ENCODE measurements around the gene RPS6KA3. TPM values are rescaled to one million over a fixed set of nuclear protein-coding genes. Genes with fewer than 3 reads are reported as not detected.

RPS6KA3 gene
- polyA plus RNA-seq, 1 of the 3 experiments (the other 2 are of a cell fraction) = 14.3 TPM

GRCh38 chrX:20227116-20227515, 39.6 kb downstream of the RPS6KA3 start:
- Histone ChIP-seq H4K20me1 (ENCODE audit: insufficient read depth) (no peaks in the 10 kb centered on the region), H3K36me3 (replicated peaks in 1 of 2; ENCODE audit: control insufficient read depth in 1 of 2, insufficient read depth in 2 of 2, low read length in 1 of 2) (peaks cover 6 to 13% of the 10 kb centered on the region in 2 experiments), H3K4me2 (no peak overlapping the region), H3K27ac (ENCODE audit: low read depth in 2 of 2, low read length in 1 of 2) (no peak overlapping the region), H3K9ac (no peak overlapping the region), H2AFZ (ENCODE audit: low read depth) (no peak overlapping the region), H3F3A (replicated peaks; ENCODE audit: insufficient read depth) (peaks cover 9% of the 10 kb centered on the region), H3K9me2 (no peaks in the 10 kb centered on the region), H3K4me3 (ENCODE audit: low read depth in 2 of 2, low read length in 1 of 2) (no peak overlapping the region), H3K79me2 (ENCODE audit: insufficient read depth) (peaks cover 11% of the 10 kb centered on the region; the same call in 1 of the 2 replicates), H3K27me3 (ENCODE audit: insufficient read depth) (no peaks in the 10 kb centered on the region), H3K9me3 (no peaks in the 10 kb centered on the region), H3K4me1 (ENCODE audit: control insufficient read depth in 1 of 2, insufficient read depth in 2 of 2, low read depth in 1 of 2, low read length in 1 of 2) (no peaks in the 10 kb centered on the region)
- POLR2A ChIA-PET = no interaction called here
- no peak for DNase-seq
- WGBS (ENCODE audit: low lambda C conversion rate) = 48% methylated on average over 2 of the region's 2 CpGs
- CTCF ChIA-PET = no interaction called here
- TF ChIP-seq GATA2 (CRISPR knock-in tag; IDR thresholded peaks at IDR 0.05) = no peak
- TF ChIP-seq MAX (IDR thresholded peaks at IDR 0.05; ENCODE audit: low read depth) = no peak
- TF ChIP-seq TEAD4 (IDR thresholded peaks at IDR 0.05; ENCODE audit: borderline replicate concordance, insufficient read depth) = no peak
- no peak for TF ChIP-seq EP300 (IDR thresholded peaks at IDR 0.05; ENCODE audit: borderline replicate concordance in 1 of 2, low read depth in 1 of 2, low read length in 1 of 2)
- no peak for TF ChIP-seq TCF12 (IDR thresholded peaks at IDR 0.05)
- TF ChIP-seq CTCF (IDR thresholded peaks at IDR 0.05) = no peak
- no peak for TF ChIP-seq RAD21 (IDR thresholded peaks at IDR 0.05; ENCODE audit: low read length)
- no peak for TF ChIP-seq USF1 (IDR thresholded peaks at IDR 0.05; ENCODE audit: borderline replicate concordance, low read depth)
- TF ChIP-seq MXI1 (IDR thresholded peaks at IDR 0.05; ENCODE audit: low read depth, low read length) = no peak
- no peak for TF ChIP-seq POLR2AphosphoS5 (IDR thresholded peaks at IDR 0.05; ENCODE audit: low read depth, low read length)
- no peak for TF ChIP-seq YY1 (IDR thresholded peaks at IDR 0.05; ENCODE audit: low read depth)
- no peak for TF ChIP-seq FOXJ3 (CRISPR knock-in tag; IDR thresholded peaks at IDR 0.05)
- TF ChIP-seq CHD2 (IDR thresholded peaks at IDR 0.05; ENCODE audit: low read length, partially characterized antibody) = no peak
- TF ChIP-seq JUND (IDR thresholded peaks at IDR 0.05) = no peak
- no peak for TF ChIP-seq TAF1 (IDR thresholded peaks at IDR 0.05; ENCODE audit: borderline replicate concordance, low read depth, low read length)
- no peak for TF ChIP-seq RFX5 (IDR thresholded peaks at IDR 0.05; ENCODE audit: low read length)

- ChIA-PET CTCF (no interaction called here), POLR2A (no interaction called here)
- H3K9ac ChIP-seq = no peak overlapping the region
- no peak overlapping the region for H3K4me3 ChIP-seq (ENCODE audit: low read depth in 2 of 2, low read length in 1 of 2)
- no peak for DNase-seq
- H3F3A ChIP-seq (replicated peaks; ENCODE audit: insufficient read depth) = peaks cover 12% of the 10 kb centered on the region
- H3K79me2 ChIP-seq (ENCODE audit: insufficient read depth) = peaks cover 2% of the 10 kb centered on the region; the same call in 1 of the 2 replicates
- H3K4me2 ChIP-seq = no peak overlapping the region
- no peak for TF ChIP-seq RXRA (IDR thresholded peaks at IDR 0.05; ENCODE audit: borderline replicate concordance, low read depth)
- no peak for TF ChIP-seq TEAD4 (IDR thresholded peaks at IDR 0.05; ENCODE audit: borderline replicate concordance, insufficient read depth)
- TF ChIP-seq USF2 (IDR thresholded peaks at IDR 0.05; ENCODE audit: borderline replicate concordance, low read depth, low read length) = no peak
- TF ChIP-seq CHD2 (IDR thresholded peaks at IDR 0.05; ENCODE audit: low read length, partially characterized antibody) = no peak
- no peak for TF ChIP-seq IRF3 (IDR thresholded peaks at IDR 0.05; ENCODE audit: low read depth, low read length)
- no peak for TF ChIP-seq MEF2A (IDR thresholded peaks at IDR 0.05; ENCODE audit: borderline replicate concordance, low read depth)
- H3K27me3 ChIP-seq (ENCODE audit: insufficient read depth) = no peaks in the 10 kb centered on the region
- no peaks in the 10 kb centered on the region for H4K20me1 ChIP-seq (ENCODE audit: insufficient read depth)
- peak overlapping the region in 1 of 2 experiments; percentile 18; a peak in 1 of 4 replicates for H3K27ac ChIP-seq (ENCODE audit: low read depth in 2 of 2, low read length in 1 of 2)
- H3K9me3 ChIP-seq = no peaks in the 10 kb centered on the region
- H3K36me3 ChIP-seq (replicated peaks in 1 of 2; ENCODE audit: control insufficient read depth in 1 of 2, insufficient read depth in 2 of 2, low read length in 1 of 2) = peaks cover 6 to 9% of the 10 kb centered on the region in 2 experiments
- no peak overlapping the region for H2AFZ ChIP-seq (ENCODE audit: low read depth)
- 42% methylated on average over 1 of the region's 1 CpG for WGBS (ENCODE audit: low lambda C conversion rate)
- no peaks in the 10 kb centered on the region; a peak in 1 of 4 replicates for H3K4me1 ChIP-seq (ENCODE audit: control insufficient read depth in 1 of 2, insufficient read depth in 2 of 2, low read depth in 1 of 2, low read length in 1 of 2)
- no peaks in the 10 kb centered on the region for H3K9me2 ChIP-seq
Observed at GRCh38 chrX:20225488-20225833, 41.2 kb downstream of the RPS6KA3 start.

Data from SK-N-SH (cell line).